Measurements from ENCODE around the gene FAM210A. TPM values are rescaled to one million over a fixed set of nuclear protein-coding genes. Genes with fewer than 3 reads are reported as not detected.
"Not testable (repeated sequence)": the region's sequence is repeated elsewhere in the genome, so short reads cannot be mapped to it uniquely, and the experiment has no call there.

Gene FAM210A
- total RNA-seq, 2 donors from 2014 or later = 8.7 to 27.7 TPM

DNA sequence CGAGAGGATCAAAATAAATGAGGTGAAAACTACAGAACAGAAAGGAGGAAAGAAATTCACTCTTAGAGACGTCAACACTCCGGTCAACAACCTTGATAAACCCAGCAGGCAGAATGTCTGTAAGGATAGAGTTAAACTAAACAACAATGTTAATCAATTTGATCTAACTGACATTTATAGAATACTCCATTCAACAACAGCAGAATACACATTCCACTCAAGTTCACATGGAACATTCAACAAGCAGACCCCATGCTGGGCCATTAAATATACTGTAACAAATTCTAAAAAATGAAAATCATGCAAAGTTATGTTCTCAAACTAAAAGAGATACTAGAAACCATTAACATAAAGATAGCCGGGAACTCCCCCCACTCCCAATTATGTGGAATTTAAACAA lies 41.8 kb downstream of the FAM210A start:
- no peak overlapping the region for H3K27ac ChIP-seq
- H3K36me3 ChIP-seq = no peaks in the 10 kb centered on the region
- H3K9me3 ChIP-seq = no peaks in the 10 kb centered on the region
- H3K4me1 ChIP-seq (ENCODE audit: control insufficient read depth in 1 of 2, low read depth in 2 of 2) = peaks cover 6 to 19% of the 10 kb centered on the region in 2 donors
- no peak overlapping the region for H3K4me3 ChIP-seq
- DNase-seq (ENCODE audit: low spot score) (no peak), ATAC-seq (ENCODE audit: insufficient number of reproducible peaks, low FRiP score, low read depth) (no peak)
- TF ChIP-seq, protein P1, sequence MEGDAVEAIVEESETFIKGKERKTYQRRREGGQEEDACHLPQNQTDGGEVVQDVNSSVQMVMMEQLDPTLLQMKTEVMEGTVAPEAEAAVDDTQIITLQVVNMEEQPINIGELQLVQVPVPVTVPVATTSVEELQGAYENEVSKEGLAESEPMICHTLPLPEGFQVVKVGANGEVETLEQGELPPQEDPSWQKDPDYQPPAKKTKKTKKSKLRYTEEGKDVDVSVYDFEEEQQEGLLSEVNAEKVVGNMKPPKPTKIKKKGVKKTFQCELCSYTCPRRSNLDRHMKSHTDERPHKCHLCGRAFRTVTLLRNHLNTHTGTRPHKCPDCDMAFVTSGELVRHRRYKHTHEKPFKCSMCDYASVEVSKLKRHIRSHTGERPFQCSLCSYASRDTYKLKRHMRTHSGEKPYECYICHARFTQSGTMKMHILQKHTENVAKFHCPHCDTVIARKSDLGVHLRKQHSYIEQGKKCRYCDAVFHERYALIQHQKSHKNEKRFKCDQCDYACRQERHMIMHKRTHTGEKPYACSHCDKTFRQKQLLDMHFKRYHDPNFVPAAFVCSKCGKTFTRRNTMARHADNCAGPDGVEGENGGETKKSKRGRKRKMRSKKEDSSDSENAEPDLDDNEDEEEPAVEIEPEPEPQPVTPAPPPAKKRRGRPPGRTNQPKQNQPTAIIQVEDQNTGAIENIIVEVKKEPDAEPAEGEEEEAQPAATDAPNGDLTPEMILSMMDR (IDR thresholded peaks at IDR 0.05) = no peak
- no peaks in the 10 kb centered on the region for H3K27me3 ChIP-seq (replicated peaks; ENCODE audit: insufficient read depth)

DNA sequence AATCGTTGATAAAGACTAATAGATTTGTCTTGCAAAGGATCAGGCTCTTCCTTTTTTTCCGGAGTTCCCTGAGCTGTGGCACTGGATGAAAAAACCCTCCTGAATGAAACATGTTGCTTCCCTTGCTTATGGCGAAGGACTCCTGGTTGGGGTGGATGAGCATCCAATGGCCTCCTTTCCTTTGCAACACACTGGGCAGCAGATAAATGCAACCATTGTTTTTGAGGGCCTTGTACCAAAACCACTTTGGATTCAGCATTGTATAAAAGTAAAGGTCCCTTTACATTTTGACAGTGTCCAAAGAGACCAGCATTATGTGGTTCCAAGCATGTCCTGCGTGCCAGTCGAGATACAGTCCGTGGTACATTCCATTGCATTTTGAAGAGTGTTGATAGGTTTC lies 44.7 kb downstream of the FAM210A start:
- TF ChIP-seq, protein P1 (IDR thresholded peaks at IDR 0.05) = no peak
- no peaks in the 10 kb centered on the region for H3K9me3 ChIP-seq
- ATAC-seq (ENCODE audit: insufficient number of reproducible peaks, low FRiP score, low read depth) (no peak), DNase-seq (ENCODE audit: low spot score) (no peak)
- H3K27me3 ChIP-seq (replicated peaks; ENCODE audit: insufficient read depth) = no peaks in the 10 kb centered on the region
- H3K27ac ChIP-seq = no peak overlapping the region
- peaks cover 18 to 34% of the 10 kb centered on the region in 2 donors for H3K4me1 ChIP-seq (ENCODE audit: control insufficient read depth in 1 of 2, low read depth in 2 of 2)
- H3K36me3 ChIP-seq = no peaks in the 10 kb centered on the region
- no peak overlapping the region for H3K4me3 ChIP-seq

DNA sequence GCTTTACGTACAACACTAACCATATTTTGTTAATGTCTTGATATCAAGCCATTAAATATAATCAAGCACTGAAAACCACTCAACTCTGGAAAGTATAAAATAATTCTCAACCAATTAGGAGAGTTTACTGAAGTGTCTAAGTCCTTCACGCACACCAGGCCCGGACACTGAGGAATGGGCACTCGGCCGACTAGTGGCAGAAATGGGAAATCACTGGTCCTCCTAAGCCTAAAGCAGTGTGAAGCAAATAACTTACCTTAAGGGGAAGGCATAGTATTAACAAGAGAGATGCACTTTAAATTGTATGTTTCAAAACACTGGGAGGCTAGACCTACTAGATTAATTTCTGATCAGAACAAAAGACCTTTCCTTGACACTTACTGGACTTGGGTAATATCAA lies 45.7 kb downstream of the FAM210A start:
- TF ChIP-seq, protein P1 (IDR thresholded peaks at IDR 0.05) = peak; percentile 59
- DNase-seq (ENCODE audit: low spot score) = no peak
- H3K27me3 ChIP-seq (replicated peaks; ENCODE audit: insufficient read depth) = no peaks in the 10 kb centered on the region
- no peak overlapping the region for H3K4me3 ChIP-seq
- H3K27ac ChIP-seq = no peak overlapping the region
- H3K9me3 ChIP-seq = no peaks in the 10 kb centered on the region
- ATAC-seq (ENCODE audit: insufficient number of reproducible peaks, low FRiP score, low read depth) = no peak
- H3K4me1 ChIP-seq (ENCODE audit: control insufficient read depth in 1 of 2, low read depth in 2 of 2) = peaks cover 18 to 31% of the 10 kb centered on the region in 2 donors
- H3K36me3 ChIP-seq = no peaks in the 10 kb centered on the region

DNA sequence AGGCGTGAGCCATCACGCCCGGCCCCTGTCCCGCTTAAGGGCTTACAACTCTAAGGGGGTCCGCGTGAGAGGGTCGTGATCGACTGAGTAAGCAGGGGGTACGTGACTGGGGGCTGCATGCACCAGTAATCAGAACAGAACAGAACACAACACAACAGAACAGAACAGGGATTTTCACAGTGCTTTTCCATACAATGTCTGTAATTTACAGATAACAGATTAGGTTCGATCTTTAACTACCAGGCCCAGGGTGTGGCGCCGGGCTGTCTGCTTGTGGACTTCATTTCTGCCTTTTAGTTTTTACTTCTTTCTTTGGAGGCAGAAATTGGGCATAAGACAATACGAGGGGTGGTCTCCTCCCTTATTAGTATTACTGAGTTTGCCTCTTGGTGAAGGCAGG lies 49.0 kb downstream of the FAM210A start:
- H3K27me3 ChIP-seq (replicated peaks; ENCODE audit: insufficient read depth); ATAC-seq (ENCODE audit: insufficient number of reproducible peaks, low FRiP score, low read depth); H3K9me3 ChIP-seq; H3K4me3 ChIP-seq; DNase-seq (ENCODE audit: low spot score); H3K36me3 ChIP-seq: not testable (repeated sequence)
- H3K27ac ChIP-seq = peak overlapping the region in 1 of 2 donors; percentile 51
- H3K4me1 ChIP-seq (ENCODE audit: control insufficient read depth in 1 of 2, low read depth in 2 of 2) = peaks cover 22 to 27% of the 10 kb centered on the region in 2 donors

DNA sequence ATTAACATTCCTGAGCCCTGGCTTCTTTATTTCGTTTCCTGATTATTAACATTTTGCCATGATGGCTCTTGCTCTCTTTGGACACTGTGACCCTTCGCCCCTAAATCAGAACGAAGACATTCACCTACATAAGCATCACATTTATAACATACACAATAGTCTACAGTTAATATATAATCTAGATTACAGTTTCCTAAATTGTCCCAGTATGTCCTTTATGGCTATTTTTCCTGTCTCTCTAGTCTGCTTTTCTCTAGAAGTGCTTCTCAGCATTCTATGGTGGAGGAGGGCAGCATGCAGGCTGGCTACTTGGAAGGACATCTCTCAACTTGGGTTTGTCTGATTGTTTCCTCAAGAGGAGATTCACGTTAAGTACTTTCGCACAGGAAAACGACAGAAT lies 49.9 kb downstream of the FAM210A start:
- H3K4me3 ChIP-seq = no peak overlapping the region

More for the DNA sequence above, 49.9 kb downstream of the FAM210A start:
- Histone ChIP-seq H3K27ac (no peak overlapping the region), H3K9me3 (no peaks in the 10 kb centered on the region), H3K4me1 (ENCODE audit: control insufficient read depth in 1 of 2, low read depth in 2 of 2) (peaks cover 30 to 32% of the 10 kb centered on the region in 2 donors), H3K36me3 (no peaks in the 10 kb centered on the region), H3K27me3 (replicated peaks; ENCODE audit: insufficient read depth) (no peaks in the 10 kb centered on the region)
- ATAC-seq (ENCODE audit: insufficient number of reproducible peaks, low FRiP score, low read depth) = no peak
- TF ChIP-seq, protein P1 (IDR thresholded peaks at IDR 0.05) = no peak
- no peak for DNase-seq (ENCODE audit: low spot score)

Data from thoracic aorta (tissue), 2 donors.